Adrenal gland (tissue), 12 donors: Measurements from ENCODE around the gene DLG2. TPM values are rescaled to one million over a fixed set of nuclear protein-coding genes. Genes with fewer than 3 reads are reported as not detected.

Experiments used
- DNase-seq, 7 donors: peaks; one replicate each; pipeline ENCODE4 v3.0.0-alpha.2; 2019 to 2020
- H3K27ac ChIP-seq, 5 donors: fragments of 200-600 bp; sonication (generic) in 4 of 5; 1 replicate in 3 of 5; 2 replicates in 2 of 5; pipeline versions ENCODE4 v1.5.1 to v1.8.0; 2016 to 2020; ENCODE audit warnings: mild to moderate bottlenecking in 1 of 5
- H3K27me3 ChIP-seq: fragments of 200-600 bp; 2 replicates; pipeline ENCODE4 v1.8.0; 2021
- H3K36me3 ChIP-seq, 2 donors: fragments of 200-600 bp; replicated peaks in 1 of 2; 1 replicate in 1 of 2; 2 replicates in 1 of 2; pipeline versions ENCODE4 v1.5.1 to v1.8.0; 2018 to 2022
- H3K4me1 ChIP-seq, 2 donors: fragments of 200-600 bp; replicated peaks in 1 of 2; 1 replicate in 1 of 2; 2 replicates in 1 of 2; pipeline versions ENCODE4 v1.5.1 to v1.8.0; 2018 to 2021
- H3K4me3 ChIP-seq, 4 donors: fragments of 200-600 bp; sonication (generic) in 3 of 4; one replicate each; pipeline ENCODE4 v1.5.1; 2016 to 2018
- H3K9me3 ChIP-seq, 3 donors: fragments of 200-600 bp; sonication (generic) in 1 of 3; replicated peaks in 1 of 3; 1 replicate in 2 of 3; 2 replicates in 1 of 3; pipeline versions ENCODE4 v1.5.1 to v1.8.0; 2016 to 2021
- POLR2A ChIP-seq, 2 donors: fragments of 450-650 bp; IDR thresholded peaks; one replicate each; pipeline ENCODE4 v1.6.1; 2017; ENCODE audit warnings: antibody characterized with exemption in 2 of 2, mild to moderate bottlenecking in 2 of 2, moderate library complexity in 1 of 2
- WGBS, 4 donors: extraction: QIAGEN DNeasy Blood & Tissue Kit in 2 of 4; methylation state at CpG; one replicate each; pipeline versions ENCODE4 v1.1.5 to v1.1.7; 2013 to 2017; 5-methylcytosine and 5-hydroxymethylcytosine counted together
- intact Hi-C, 2 donors: fragments of 100-400 bp; cut with DNase I; formaldehyde crosslinking; loops; one replicate each; pipeline versions ENCODE4 v1.14.1 to v1.15.0; 2022 to 2023
- polyA plus RNA-seq, 3 donors: library from polyadenylated mRNA; stranded (reverse); fragments of 200-250 nt in 2 of 3; fragments of 350-450 nt in 1 of 3; fragmentation: Illumina TruSeq in 1 of 3; extraction: RNeasy Lipid Tissue Mini Kit (QIAGEN cat#74804) in 1 of 3; gene quantifications; one replicate each; pipeline ENCODE4 v1.2.3, GENCODE V29; 2013 to 2014
- total RNA-seq, 9 donors: library from RNA; depleted of rRNA in 4 of 9; stranded (reverse); fragments of >200 nt in 4 of 9; fragments of 120-200 nt in 1 of 9; fragmentation: NEBNext Ultra II Directional in 1 of 9; extraction: Animal tissue kit (Norgen Biotek cat#: 25700) in 1 of 9; gene quantifications; one replicate each; pipeline versions ENCODE4 v1.1.0 to v1.2.4, GENCODE V29; 2013 to 2023
- TF ChIP-seq, protein P1 (sequence below), 6 experiments: fragments of 450-650 bp in 4 of 6; fragments of 200-600 bp in 2 of 6; sonication (generic) in 1 of 6; IDR thresholded peaks; 1 replicate in 5 of 6; 2 replicates in 1 of 6; pipeline versions ENCODE4 v1.5.1 to v1.8.0; 2016 to 2021; ENCODE audit warnings: antibody characterized with exemption in 6 of 6, mild to moderate bottlenecking in 2 of 6, moderate library complexity in 1 of 6
- donor health status: healthy with polysubstance abuse.
- donor health status: Bipolar disorder and iron deficiency.
- donor health status: DM: yes; HTN: yes; CAD: no.
- donor health status: DM: no; HTN: no; CAD: no.
- donor health status: DM: no; HTN: no; CAD: no.
- donor health status: DM: yes; HTN: yes; CAD: no.

The DLG2 gene
- total and polyA plus RNA-seq, 12 donors: 8.3 to 101 (median 37.5) TPM

DNA sequence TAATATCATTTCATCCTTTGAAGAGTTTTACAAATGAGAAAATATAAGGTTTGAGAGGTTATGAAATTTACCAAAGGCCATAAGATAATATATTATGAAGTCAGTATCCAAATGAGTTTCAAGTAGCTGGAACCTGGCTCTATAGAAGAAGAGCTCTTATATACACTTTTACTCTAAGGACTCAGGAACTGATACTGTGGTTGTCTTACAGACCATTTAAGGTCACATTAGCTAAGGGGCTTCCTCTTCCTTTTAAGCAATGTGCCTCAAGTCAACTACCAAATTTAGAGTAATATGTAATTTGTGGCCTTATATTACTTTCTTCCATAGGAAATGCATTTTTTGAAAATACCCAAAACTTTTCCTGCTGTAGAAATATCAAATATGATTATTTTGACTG is 369.3 kb downstream of the DLG2 start:
- no peak for DNase-seq
- Histone ChIP-seq H3K4me3 (no peak overlapping the region), H3K27me3 (no peaks in the 10 kb centered on the region), H3K9me3 (no peaks in the 10 kb centered on the region), H3K27ac (no peak overlapping the region), H3K4me1 (no peaks in the 10 kb centered on the region), H3K36me3 (no peaks in the 10 kb centered on the region)
- TF ChIP-seq POLR2A (IDR thresholded peaks at IDR 0.05): no peak
- TF ChIP-seq, protein P1, sequence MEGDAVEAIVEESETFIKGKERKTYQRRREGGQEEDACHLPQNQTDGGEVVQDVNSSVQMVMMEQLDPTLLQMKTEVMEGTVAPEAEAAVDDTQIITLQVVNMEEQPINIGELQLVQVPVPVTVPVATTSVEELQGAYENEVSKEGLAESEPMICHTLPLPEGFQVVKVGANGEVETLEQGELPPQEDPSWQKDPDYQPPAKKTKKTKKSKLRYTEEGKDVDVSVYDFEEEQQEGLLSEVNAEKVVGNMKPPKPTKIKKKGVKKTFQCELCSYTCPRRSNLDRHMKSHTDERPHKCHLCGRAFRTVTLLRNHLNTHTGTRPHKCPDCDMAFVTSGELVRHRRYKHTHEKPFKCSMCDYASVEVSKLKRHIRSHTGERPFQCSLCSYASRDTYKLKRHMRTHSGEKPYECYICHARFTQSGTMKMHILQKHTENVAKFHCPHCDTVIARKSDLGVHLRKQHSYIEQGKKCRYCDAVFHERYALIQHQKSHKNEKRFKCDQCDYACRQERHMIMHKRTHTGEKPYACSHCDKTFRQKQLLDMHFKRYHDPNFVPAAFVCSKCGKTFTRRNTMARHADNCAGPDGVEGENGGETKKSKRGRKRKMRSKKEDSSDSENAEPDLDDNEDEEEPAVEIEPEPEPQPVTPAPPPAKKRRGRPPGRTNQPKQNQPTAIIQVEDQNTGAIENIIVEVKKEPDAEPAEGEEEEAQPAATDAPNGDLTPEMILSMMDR (IDR thresholded peaks at IDR 0.05): no peak
- intact Hi-C loops: no loop called here

DNA sequence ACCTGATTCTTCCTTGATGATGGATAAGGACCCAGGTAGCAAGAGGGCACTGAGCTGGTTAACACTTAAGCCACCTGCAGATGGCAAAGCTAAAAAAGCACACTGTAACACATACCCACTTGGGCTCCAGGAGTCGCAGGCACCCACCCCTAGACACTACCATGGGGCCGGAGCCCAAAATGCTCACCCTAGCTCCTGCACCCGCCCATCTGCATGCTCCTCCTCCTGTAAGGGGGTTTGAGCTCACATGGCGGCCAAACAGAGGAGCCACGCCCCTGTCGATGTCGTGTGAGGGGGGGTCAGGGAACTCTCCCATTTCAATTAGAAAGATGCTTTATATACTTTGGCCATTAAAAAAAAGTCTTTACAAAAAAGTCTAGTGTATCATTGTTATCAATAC is 370.7 kb downstream of the DLG2 start:
- 88 to 94% (median 92%) methylated on average over 7 of the region's 7 CpGs for WGBS, 4 donors
- Histone ChIP-seq H3K9me3 (no peaks in the 10 kb centered on the region), H3K27ac (no peak overlapping the region), H3K4me1 (no peaks in the 10 kb centered on the region), H3K27me3 (no peaks in the 10 kb centered on the region), H3K4me3 (no peak overlapping the region), H3K36me3 (no peaks in the 10 kb centered on the region)
- intact Hi-C loops: no loop called here
- TF ChIP-seq, protein P1 (IDR thresholded peaks at IDR 0.05): no peak
- TF ChIP-seq POLR2A (IDR thresholded peaks at IDR 0.05): no peak
- no peak for DNase-seq

DNA sequence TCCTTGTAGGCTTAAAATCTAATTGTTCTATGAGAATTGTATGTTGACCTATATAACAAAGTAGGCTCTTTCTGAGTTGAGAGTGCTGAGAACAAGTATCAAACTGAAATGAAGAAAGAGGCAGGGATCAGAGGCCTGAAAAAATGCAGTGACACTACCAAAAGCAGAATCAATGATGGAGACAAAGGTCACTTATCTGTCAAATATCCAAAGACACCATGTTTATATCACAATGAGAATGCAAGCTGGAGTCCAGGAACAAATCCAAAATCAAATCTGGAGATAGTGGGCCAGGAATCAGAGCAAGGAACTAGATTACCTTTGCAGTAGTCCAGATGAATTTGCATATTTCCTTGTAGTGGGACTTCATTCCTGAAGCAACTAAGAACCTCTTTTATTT is 377.7 kb downstream of the DLG2 start:
- H3K4me3 ChIP-seq: no peak overlapping the region
- no peak for DNase-seq

DNA sequence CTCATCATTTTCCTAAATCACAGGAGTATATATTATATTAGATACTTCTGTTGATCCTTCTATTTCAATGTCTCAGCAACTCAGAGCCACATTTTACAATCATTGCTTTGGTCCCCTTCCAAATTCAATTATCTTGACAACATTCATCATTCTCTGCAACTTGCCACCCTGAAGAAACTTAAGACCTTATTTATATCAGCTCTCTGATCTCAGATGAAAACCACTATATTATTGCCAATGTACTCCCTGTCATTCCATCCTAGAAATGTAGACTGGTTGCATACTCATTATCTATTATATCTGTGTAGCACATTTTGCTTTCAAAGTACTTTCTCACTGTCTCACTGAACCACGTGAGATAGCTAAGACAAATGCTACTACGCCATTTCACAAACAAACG is 379.3 kb downstream of the DLG2 start:
- H3K4me1 ChIP-seq: no peaks in the 10 kb centered on the region
- H3K27ac ChIP-seq: no peak overlapping the region
- H3K4me3 ChIP-seq: no peak overlapping the region
- H3K36me3 ChIP-seq: no peaks in the 10 kb centered on the region
- no peak for DNase-seq
- intact Hi-C loops: no loop called here
- WGBS, 4 donors: 78 to 91% (median 82%) methylated on average over 3 of the region's 3 CpGs
- TF ChIP-seq, protein P1 (IDR thresholded peaks at IDR 0.05): no peak
- no peak for TF ChIP-seq POLR2A (IDR thresholded peaks at IDR 0.05)
- no peaks in the 10 kb centered on the region for H3K9me3 ChIP-seq
- H3K27me3 ChIP-seq: no peaks in the 10 kb centered on the region

More for the DNA sequence above, 377.7 kb downstream of the DLG2 start:
- Histone ChIP-seq H3K36me3 (no peaks in the 10 kb centered on the region), H3K27me3 (no peaks in the 10 kb centered on the region), H3K4me1 (no peaks in the 10 kb centered on the region), H3K9me3 (no peaks in the 10 kb centered on the region), H3K27ac (no peak overlapping the region)
- no peak for TF ChIP-seq POLR2A (IDR thresholded peaks at IDR 0.05)
- TF ChIP-seq, protein P1 (IDR thresholded peaks at IDR 0.05): no peak
- intact Hi-C loops: no loop called here
